Psoas muscle (tissue), 8 donors: Measurements from ENCODE around the gene PCDHGB6. TPM values are rescaled to one million over a fixed set of nuclear protein-coding genes. Genes with fewer than 3 reads are reported as not detected.
"Not testable (repeated sequence)": the region's sequence is repeated elsewhere in the genome, so short reads cannot be mapped to it uniquely, and the experiment has no call there.

ENCODE experiments used
- ATAC-seq, 4 donors: fragments of 200-7000 bp; cut with Tn5 transposase; one replicate each; pipeline ENCODE4 v1.9.1; 2020; ENCODE audit warnings: moderate library complexity in 3 of 4, mild to moderate bottlenecking in 2 of 4
- DNase-seq, 2 donors: peaks; one replicate each; pipeline ENCODE4 v3.0.0-alpha.2; 2020
- H3K27ac ChIP-seq: fragments of 200-600 bp; one replicate; pipeline ENCODE4 v1.8.0; 2022
- H3K27me3 ChIP-seq, 3 donors: fragments of 200-600 bp in 1 of 3; one replicate each; pipeline versions ENCODE4 v1.6.1 to v1.8.0; 2013 to 2022; ENCODE audit warnings: low read length in 2 of 3, mild to moderate bottlenecking in 2 of 3, moderate library complexity in 1 of 3; ENCODE audit not compliant: insufficient read depth in 3 of 3
- H3K36me3 ChIP-seq, 2 donors: fragments of 200-600 bp in 1 of 2; one replicate each; pipeline versions ENCODE4 v1.6.1 to v1.8.0; 2013 to 2022; ENCODE audit warnings: low read depth in 1 of 2, mild to moderate bottlenecking in 1 of 2, moderate library complexity in 1 of 2; ENCODE audit not compliant: insufficient read depth in 1 of 2
- H3K4me1 ChIP-seq: fragments of 200-600 bp; one replicate; pipeline ENCODE4 v1.8.0; 2022
- H3K4me3 ChIP-seq: fragments of 200-600 bp; one replicate; pipeline ENCODE4 v1.8.0; 2022; ENCODE audit warnings: mild to moderate bottlenecking
- H3K9me3 ChIP-seq: fragments of 200-600 bp; one replicate; pipeline ENCODE4 v1.8.0; 2022
- WGBS, 3 donors: extraction: QIAGEN DNeasy Blood & Tissue Kit; methylation state at CpG; one replicate each; pipeline versions ENCODE4 v1.1.6 to v1.1.7; 2013; 5-methylcytosine and 5-hydroxymethylcytosine counted together
- intact Hi-C, 2 donors: fragments of 100-400 bp; cut with DNase I; formaldehyde crosslinking; loops; one replicate each; pipeline versions ENCODE4 v1.11.0 to v1.14.2; 2022
- polyA plus RNA-seq, 3 donors: library from polyadenylated mRNA; stranded (reverse); fragments of 200-250 nt; gene quantifications; one replicate each; pipeline ENCODE4 v1.2.3, GENCODE V29; 2013
- total RNA-seq, 4 donors: library from RNA; stranded (reverse); fragmentation: NEBNext Ultra II Directional in 2 of 4; extraction: Animal tissue kit (Norgen Biotek cat#: 25700) in 2 of 4; gene quantifications; one replicate each; pipeline versions ENCODE4 v1.2.1 to v1.2.4, GENCODE V29; 2021 to 2023
- TF ChIP-seq, protein P1 (sequence below): fragments of 200-600 bp; IDR thresholded peaks from one replicate; pipeline ENCODE4 v1.8.0; 2022; ENCODE audit warnings: antibody characterized with exemption
- donor health status: healthy with polysubstance abuse.
- donor health status: DM: no; HTN: no; CAD: no; lungs with moderate emphysema.
- donor health status: Bipolar disorder and iron deficiency.
- donor health status: healthy.
- donor health status: DM: yes; HTN: yes; CAD: no.
- donor health status: DM: no; HTN: no; CAD: no.
- donor health status: DM: no; HTN: no; CAD: no.
- donor health status: DM: yes; HTN: yes; CAD: no.

The PCDHGB6 gene
- total and polyA plus RNA-seq, 7 donors: 0.46 to 4.1 (median 2.0) TPM

DNA sequence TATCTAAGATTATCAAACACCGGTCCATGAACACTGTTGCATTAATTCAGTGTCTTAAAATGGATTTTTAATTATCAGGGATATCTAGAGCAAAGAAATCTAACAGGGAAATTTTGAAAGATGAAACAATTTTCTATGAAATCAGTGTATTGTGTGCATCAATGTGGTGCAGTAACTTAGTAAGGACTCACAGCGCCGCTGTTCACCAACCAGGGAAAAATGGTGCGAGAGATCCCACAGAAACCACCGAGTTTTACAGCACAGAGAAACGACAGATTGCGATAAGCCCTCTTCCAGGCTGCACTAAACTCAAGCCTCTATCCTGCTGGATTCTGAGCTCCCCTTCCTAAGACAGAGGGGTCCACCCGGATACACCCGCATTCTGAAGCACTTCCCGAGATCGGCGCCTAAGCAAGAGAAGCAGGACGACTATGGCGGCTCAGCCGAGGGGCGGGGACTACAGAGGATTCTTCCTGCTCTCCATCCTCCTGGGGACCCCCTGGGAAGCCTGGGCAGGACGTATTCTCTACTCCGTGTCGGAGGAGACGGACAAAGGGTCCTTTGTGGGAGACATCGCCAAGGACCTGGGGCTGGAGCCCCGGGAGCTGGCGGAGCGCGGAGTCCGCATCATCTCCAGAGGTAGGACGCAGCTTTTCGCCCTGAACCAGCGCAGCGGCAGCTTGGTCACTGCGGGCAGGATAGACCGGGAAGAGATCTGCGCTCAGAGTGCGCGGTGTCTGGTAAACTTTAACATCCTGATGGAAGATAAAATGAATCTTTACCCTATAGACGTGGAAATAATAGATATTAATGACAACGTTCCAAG, 25.1 kb upstream of the PCDHGB6 start, which contains the start of gene PCDHGA7:
TSS of gene PCDHGA7 (plus strand) at position 274 of the 826 bp plus-strand sequence. CDS start at position 432, 158 bp downstream.
- intact Hi-C loops: no loop called here
- Histone ChIP-seq H3K27me3 (peaks cover 0 to 28% (median 2%) of the 10 kb centered on the region in 3 donors), H3K9me3 (no peaks in the 10 kb centered on the region), H3K27ac (no peak within 1 kb of the TSS), H3K4me1 (no peaks in the 10 kb centered on the region), H3K4me3 (peak within 1 kb of the TSS; percentile 58), H3K36me3 (no peaks in the 10 kb centered on the region)
- ATAC-seq (peak in 3 of 4 donors; percentile 49 to 77 (median 72)), DNase-seq (no peak)
- TF ChIP-seq, protein P1, sequence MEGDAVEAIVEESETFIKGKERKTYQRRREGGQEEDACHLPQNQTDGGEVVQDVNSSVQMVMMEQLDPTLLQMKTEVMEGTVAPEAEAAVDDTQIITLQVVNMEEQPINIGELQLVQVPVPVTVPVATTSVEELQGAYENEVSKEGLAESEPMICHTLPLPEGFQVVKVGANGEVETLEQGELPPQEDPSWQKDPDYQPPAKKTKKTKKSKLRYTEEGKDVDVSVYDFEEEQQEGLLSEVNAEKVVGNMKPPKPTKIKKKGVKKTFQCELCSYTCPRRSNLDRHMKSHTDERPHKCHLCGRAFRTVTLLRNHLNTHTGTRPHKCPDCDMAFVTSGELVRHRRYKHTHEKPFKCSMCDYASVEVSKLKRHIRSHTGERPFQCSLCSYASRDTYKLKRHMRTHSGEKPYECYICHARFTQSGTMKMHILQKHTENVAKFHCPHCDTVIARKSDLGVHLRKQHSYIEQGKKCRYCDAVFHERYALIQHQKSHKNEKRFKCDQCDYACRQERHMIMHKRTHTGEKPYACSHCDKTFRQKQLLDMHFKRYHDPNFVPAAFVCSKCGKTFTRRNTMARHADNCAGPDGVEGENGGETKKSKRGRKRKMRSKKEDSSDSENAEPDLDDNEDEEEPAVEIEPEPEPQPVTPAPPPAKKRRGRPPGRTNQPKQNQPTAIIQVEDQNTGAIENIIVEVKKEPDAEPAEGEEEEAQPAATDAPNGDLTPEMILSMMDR: peak; percentile 35
- 18 to 22% (median 20%) methylated on average over 37 of the region's 37 CpGs for WGBS, 3 donors

DNA sequence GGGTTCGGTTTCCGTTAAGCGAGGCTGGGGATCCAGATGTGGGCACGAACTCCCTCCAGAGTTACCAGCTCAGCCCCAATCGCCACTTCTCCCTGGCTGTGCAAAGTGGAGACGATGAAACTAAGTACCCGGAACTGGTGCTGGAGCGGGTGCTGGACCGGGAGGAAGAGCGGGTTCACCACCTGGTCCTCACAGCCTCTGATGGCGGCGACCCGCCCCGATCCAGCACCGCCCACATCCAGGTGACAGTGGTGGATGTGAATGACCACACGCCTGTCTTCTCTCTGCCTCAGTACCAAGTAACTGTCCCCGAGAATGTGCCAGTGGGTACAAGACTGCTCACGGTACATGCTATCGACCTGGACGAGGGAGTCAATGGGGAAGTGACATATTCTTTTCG, 24.5 kb upstream of the PCDHGB6 start:
- no peak for DNase-seq
- Histone ChIP-seq H3K4me3 (peak overlapping the region; percentile 58), H3K9me3 (no peaks in the 10 kb centered on the region), H3K27me3 (peaks cover 0 to 29% (median 2%) of the 10 kb centered on the region in 3 donors), H3K4me1 (no peaks in the 10 kb centered on the region), H3K36me3 (no peaks in the 10 kb centered on the region), H3K27ac (no peak overlapping the region)
- WGBS, 3 donors: 38 to 47% (median 45%) methylated on average over 21 of the region's 21 CpGs
- no peak for ATAC-seq
- TF ChIP-seq, protein P1: no peak
- intact Hi-C loops: no loop called here

DNA sequence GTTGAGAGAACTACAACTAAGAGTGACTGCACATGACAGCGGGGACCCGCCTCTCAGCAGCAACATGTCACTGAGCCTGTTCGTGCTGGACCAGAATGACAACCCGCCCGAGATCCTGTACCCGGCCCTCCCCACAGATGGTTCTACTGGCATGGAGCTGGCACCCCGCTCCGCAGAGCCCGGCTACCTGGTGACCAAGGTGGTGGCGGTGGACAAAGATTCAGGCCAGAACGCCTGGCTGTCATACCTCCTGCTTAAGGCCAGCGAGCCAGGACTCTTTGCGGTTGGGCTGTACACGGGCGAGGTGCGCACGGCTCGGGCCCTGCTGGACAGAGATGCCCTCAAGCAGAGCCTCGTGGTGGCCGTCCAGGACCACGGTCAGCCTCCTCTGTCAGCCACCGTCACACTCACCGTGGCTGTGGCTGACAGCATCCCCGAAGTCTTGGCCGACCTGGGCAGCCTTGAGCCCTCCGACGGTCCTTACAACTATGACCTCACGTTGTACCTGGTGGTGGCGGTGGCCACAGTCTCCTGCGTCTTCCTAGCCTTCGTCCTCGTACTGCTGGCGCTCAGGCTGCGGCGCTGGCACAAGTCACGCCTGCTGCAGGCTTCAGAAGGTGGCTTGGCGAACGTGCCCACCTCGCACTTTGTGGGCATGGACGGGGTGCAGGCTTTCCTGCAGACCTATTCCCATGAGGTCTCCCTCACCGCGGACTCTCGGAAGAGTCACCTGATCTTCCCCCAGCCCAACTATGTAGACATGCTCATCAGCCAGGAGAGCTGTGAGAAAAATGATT, 23.2 kb upstream of the PCDHGB6 start:
- no peaks in the 10 kb centered on the region for H3K4me1 ChIP-seq
- H3K4me3 ChIP-seq: no peak overlapping the region
- H3K9me3 ChIP-seq: no peaks in the 10 kb centered on the region
- TF ChIP-seq, protein P1: no peak
- WGBS, 3 donors: 49 to 63% (median 49%) methylated on average over 41 to 43 of the region's 43 CpGs
- H3K27ac ChIP-seq: no peak overlapping the region
- intact Hi-C loops: no loop called here
- H3K27me3 ChIP-seq: peaks cover 0 to 38% (median 7%) of the 10 kb centered on the region in 3 donors
- DNase-seq (no peak), ATAC-seq (no peak)
- H3K36me3 ChIP-seq: no peaks in the 10 kb centered on the region

DNA sequence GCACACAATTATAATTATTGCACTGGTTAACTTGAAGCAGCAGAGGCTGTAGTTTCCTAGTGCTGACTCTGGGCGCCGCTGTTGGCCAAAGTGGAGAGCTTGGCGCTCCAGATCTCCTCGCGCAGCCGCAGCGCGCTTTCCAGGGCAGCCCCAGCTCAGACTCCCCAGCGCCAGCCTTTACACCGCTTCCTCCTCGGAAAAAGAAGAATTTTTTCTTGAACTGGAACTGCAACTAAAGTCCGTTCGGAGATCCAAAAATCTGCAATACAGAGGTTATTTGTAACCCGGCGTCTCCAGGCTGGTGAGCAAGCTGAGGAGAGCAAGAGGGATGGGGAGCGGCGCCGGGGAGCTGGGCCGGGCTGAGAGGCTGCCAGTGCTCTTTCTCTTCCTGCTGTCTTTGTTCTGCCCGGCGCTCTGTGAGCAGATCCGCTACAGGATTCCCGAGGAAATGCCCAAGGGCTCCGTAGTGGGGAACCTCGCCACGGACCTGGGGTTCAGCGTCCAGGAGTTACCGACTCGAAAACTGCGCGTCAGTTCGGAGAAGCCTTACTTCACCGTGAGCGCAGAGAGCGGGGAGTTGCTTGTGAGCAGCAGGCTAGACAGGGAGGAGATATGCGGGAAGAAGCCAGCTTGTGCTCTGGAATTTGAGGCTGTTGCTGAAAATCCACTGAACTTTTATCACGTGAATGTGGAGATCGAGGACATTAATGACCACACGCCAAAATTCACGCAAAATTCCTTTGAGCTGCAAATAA, 20.1 kb upstream of the PCDHGB6 start, which contains the start of gene PCDHGB4:
TSS of gene PCDHGB4 (plus strand) at position 142 of the 755 bp plus-strand sequence. CDS start at position 329, 187 bp downstream.
- H3K27ac ChIP-seq, H3K4me1 ChIP-seq, H3K36me3 ChIP-seq, H3K9me3 ChIP-seq, intact Hi-C loops: not testable (repeated sequence)
- peak; percentile 40 to 73 for DNase-seq
- Histone ChIP-seq H3K27me3 (peaks cover 0 to 40% (median 12%) of the 10 kb centered on the region in 3 donors), H3K4me3 (peak within 1 kb of the TSS; percentile 55)
- TF ChIP-seq, protein P1: peak; percentile 54
- WGBS, 3 donors: 6 to 13% (median 12%) methylated on average over 20 to 21 of the region's 40 CpGs
- ATAC-seq: peak; percentile 86 to 94 (median 90)
